Caco-2 (cell line): Measurements from ENCODE around the gene TCEA3. TPM values are rescaled to one million over a fixed set of nuclear protein-coding genes. Genes with fewer than 3 reads are reported as not detected.

Source experiments
- BruUV-seq: library from RNA; stranded (reverse); fragments of 400-500 nt; replicated peaks from 2 replicates; lab custom pipeline; 2021; lab: Mats Ljungman, UMichigan
- CTCF ChIA-PET: fragments of 300-600 bp; sonication (Branson Sonifier 250); formaldehyde crosslinking; loops from one replicate; lab custom pipeline; 2022; ENCODE audit warnings: antibody characterized with exemption; lab: Charles Lee
- POLR2A ChIA-PET: fragments of 300-600 bp; sonication (Branson Sonifier 250); formaldehyde crosslinking; loops from one replicate; lab custom pipeline; 2022; ENCODE audit warnings: antibody characterized with exemption; lab: Charles Lee
- DNase-seq, 2 experiments: peaks; one replicate each; pipeline versions ENCODE4 v3.0.0 to v3.0.0-alpha.2; 2020 to 2022
- H3K27me3 ChIP-seq: replicated peaks from 2 replicates; pipeline ENCODE4 v1.6.0; 2011; ENCODE audit warnings: low read length; ENCODE audit not compliant: control insufficient read depth, insufficient read depth
- H3K36me3 ChIP-seq: 2 replicates; pipeline ENCODE4 v1.5.1; 2011; ENCODE audit warnings: low read length; ENCODE audit not compliant: control insufficient read depth, insufficient read depth
- H3K4me1 ChIP-seq: fragments of 250-450 bp; sonication (Bioruptor Pico); 2 replicates; pipeline ENCODE4 v1.5.1; 2020; ENCODE audit warnings: mild to moderate bottlenecking
- H3K4me3 ChIP-seq: 2 replicates; pipeline ENCODE4 v1.5.1; 2011; ENCODE audit warnings: low read depth, mild to moderate bottlenecking, control low read depth, low read length
- H3K9me3 ChIP-seq: fragments of 250-450 bp; sonication (Bioruptor Pico); 2 replicates; pipeline ENCODE4 v1.5.1; 2020; ENCODE audit warnings: mild to moderate bottlenecking, moderate library complexity
- H3K27ac Mint-ChIP-seq: one replicate; pipeline ENCODE4 v1.8.0; 2022; ENCODE audit warnings: mixed read lengths; ENCODE audit not compliant: unreplicated experiment
- H3K27me3 Mint-ChIP-seq: one replicate; pipeline ENCODE4 v1.8.0; 2022; ENCODE audit warnings: mixed read lengths; ENCODE audit not compliant: insufficient read depth, unreplicated experiment
- H3K36me3 Mint-ChIP-seq: one replicate; pipeline ENCODE4 v1.8.0; 2022; ENCODE audit warnings: mild to moderate bottlenecking, mixed read lengths; ENCODE audit not compliant: insufficient read depth, unreplicated experiment
- H3K4me1 Mint-ChIP-seq: one replicate; pipeline ENCODE4 v1.8.0; 2022; ENCODE audit warnings: low read depth, mixed read lengths; ENCODE audit not compliant: unreplicated experiment
- H3K4me3 Mint-ChIP-seq: one replicate; pipeline ENCODE4 v1.8.0; 2022; ENCODE audit warnings: mild to moderate bottlenecking, moderate library complexity, mixed read lengths; ENCODE audit not compliant: unreplicated experiment
- H3K9me3 Mint-ChIP-seq: one replicate; pipeline ENCODE4 v1.8.0; 2022; ENCODE audit warnings: mixed read lengths; ENCODE audit not compliant: unreplicated experiment
- CTCF ChIP-seq, 2 experiments: fragments of 200-600 bp in 1 of 2; IDR thresholded peaks; 1 replicate in 1 of 2; 2 replicates in 1 of 2; pipeline versions ENCODE4 v1.5.1 to v1.8.0; 2011 to 2022; ENCODE audit warnings: antibody characterized with exemption in 1 of 2, control low read depth in 1 of 2, inconsistent platforms in 1 of 2, low read depth in 1 of 2, low read length in 1 of 2, mild to moderate bottlenecking in 1 of 2, moderate library complexity in 1 of 2; ENCODE audit not compliant: insufficient read depth in 1 of 2, severe bottlenecking in 1 of 2, unreplicated experiment in 1 of 2
- intact Hi-C: fragments of 100-400 bp; cut with micrococcal nuclease; formaldehyde crosslinking; loops from one replicate; pipeline ENCODE4 v1.10.0; 2022; ENCODE audit not compliant: unreplicated experiment
- total RNA-seq: library from RNA; stranded (reverse); gene quantifications from 2 replicates; pipeline ENCODE4 v1.2.3, GENCODE V29; 2022

Gene TCEA3
- total RNA-seq, 1 experiment from 2014 or later = 14.6 TPM

- H3K4me1 ChIP-seq = peaks cover 7% of the 10 kb centered on the region
- no peak for TF ChIP-seq CTCF (IDR thresholded peaks at IDR 0.05; ENCODE audit: insufficient read depth in 1 of 2, low read depth in 1 of 2, low read length in 1 of 2, severe bottlenecking in 1 of 2, unreplicated experiment in 1 of 2)
- no peaks in the 10 kb centered on the region for H3K27me3 ChIP-seq
- H3K9me3 ChIP-seq = no peaks in the 10 kb centered on the region
- no peak for DNase-seq
- Mint-ChIP-seq H3K4me3 (no peak overlapping the region), H3K9me3 (no peaks in the 10 kb centered on the region), H3K27me3 (no peaks in the 10 kb centered on the region), H3K36me3 (peaks cover 18% of the 10 kb centered on the region), H3K27ac (no peak overlapping the region), H3K4me1 (peaks cover 7% of the 10 kb centered on the region)
- BruUV-seq = no TSS peak
- ChIA-PET CTCF (interaction anchor here (1.3 kb wide), 1 partner anchor 75 kb away, joined by 3 read pairs; no protein-coding TSS in a partner anchor), POLR2A (no interaction called here)
- intact Hi-C loops = no loop called here
- H3K36me3 ChIP-seq = no peaks in the 10 kb centered on the region
- H3K4me3 ChIP-seq = no peak overlapping the region
Measured at GRCh38 chr1:23422241-23422877, 2.2 kb downstream of the TCEA3 start.

- no peaks in the 10 kb centered on the region for H3K27me3 ChIP-seq
- no peaks in the 10 kb centered on the region for H3K27me3 Mint-ChIP-seq
- H3K36me3 Mint-ChIP-seq = peaks cover 18% of the 10 kb centered on the region
- intact Hi-C loops = no loop called here
- no peak overlapping the region for H3K4me3 Mint-ChIP-seq
- H3K9me3 Mint-ChIP-seq = no peaks in the 10 kb centered on the region
- no peak for TF ChIP-seq CTCF (IDR thresholded peaks at IDR 0.05; ENCODE audit: insufficient read depth in 1 of 2, low read depth in 1 of 2, low read length in 1 of 2, severe bottlenecking in 1 of 2, unreplicated experiment in 1 of 2)
- H3K4me1 Mint-ChIP-seq = peaks cover 7% of the 10 kb centered on the region
- no peak overlapping the region for H3K27ac Mint-ChIP-seq
- H3K4me3 ChIP-seq = no peak overlapping the region
- CTCF ChIA-PET = interaction anchor here (1.3 kb wide), 1 partner anchor 75 kb away, joined by 3 read pairs; no protein-coding TSS in a partner anchor
- DNase-seq = no peak
- H3K9me3 ChIP-seq = no peaks in the 10 kb centered on the region
- no peaks in the 10 kb centered on the region for H3K36me3 ChIP-seq
- POLR2A ChIA-PET = no interaction called here
- H3K4me1 ChIP-seq = peaks cover 7% of the 10 kb centered on the region
- BruUV-seq = no TSS peak
Measured at GRCh38 chr1:23421753-23422240, 2.8 kb downstream of the TCEA3 start.

GRCh38 chr1:23421343-23421742 lies 3.2 kb downstream of the TCEA3 start:
- CTCF ChIA-PET = interaction anchor here (1.3 kb wide), 1 partner anchor 76 kb away, joined by 3 read pairs; no protein-coding TSS in a partner anchor
- Mint-ChIP-seq H3K36me3 (peaks cover 18% of the 10 kb centered on the region), H3K4me1 (peaks cover 7% of the 10 kb centered on the region), H3K4me3 (no peak overlapping the region), H3K27ac (no peak overlapping the region), H3K27me3 (no peaks in the 10 kb centered on the region), H3K9me3 (no peaks in the 10 kb centered on the region)
- no peaks in the 10 kb centered on the region for H3K36me3 ChIP-seq
- H3K4me1 ChIP-seq = peaks cover 7% of the 10 kb centered on the region
- no peaks in the 10 kb centered on the region for H3K27me3 ChIP-seq
- no peaks in the 10 kb centered on the region for H3K9me3 ChIP-seq
- BruUV-seq = no TSS peak
- no peak overlapping the region for H3K4me3 ChIP-seq
- TF ChIP-seq CTCF (IDR thresholded peaks at IDR 0.05; ENCODE audit: insufficient read depth in 1 of 2, low read depth in 1 of 2, low read length in 1 of 2, severe bottlenecking in 1 of 2, unreplicated experiment in 1 of 2) = no peak
- intact Hi-C loops = no loop called here
- no peak for DNase-seq
- POLR2A ChIA-PET = no interaction called here
